GM21360 (cell line): ENCODE data around the gene TENT4A.
A peak's percentile ranks its signal among the peaks of the same experiment; 100 is the strongest.

Experiments
- ATAC-seq: cut with Tn5 transposase; IDR thresholded peaks from one replicate; pipeline ENCODE4 v1.9.1; 2021; ENCODE audit warnings: mild to moderate bottlenecking, moderate library complexity; ENCODE audit not compliant: unreplicated experiment

TENT4A gene

GRCh38 chr5:6700074-6700684 is 13.1 kb upstream of the TENT4A start:
- no peak for ATAC-seq

GRCh38 chr5:6700685-6701355 is 12.4 kb upstream of the TENT4A start:
- ATAC-seq = no peak

- no peak for ATAC-seq
Measured at GRCh38 chr5:6701491-6701890, 11.7 kb upstream of the TENT4A start.

GRCh38 chr5:6702633-6703032 is 10.6 kb upstream of the TENT4A start:
- ATAC-seq = no peak

GRCh38 chr5:6703806-6704205 is 9.4 kb upstream of the TENT4A start:
- no peak for ATAC-seq

- ATAC-seq = no peak
Measured at GRCh38 chr5:6704361-6704851, 8.8 kb upstream of the TENT4A start.

- ATAC-seq = peak; percentile 68
Measured at GRCh38 chr5:6705088-6705487, 8.1 kb upstream of the TENT4A start.

GRCh38 chr5:6705959-6706358 is 7.3 kb upstream of the TENT4A start:
- no peak for ATAC-seq

GRCh38 chr5:6707852-6708251 is 5.4 kb upstream of the TENT4A start:
- ATAC-seq = no peak

- no peak for ATAC-seq
Measured at GRCh38 chr5:6708814-6709213, 4.4 kb upstream of the TENT4A start.

- no peak for ATAC-seq
Measured at GRCh38 chr5:6710070-6710469, 3.2 kb upstream of the TENT4A start.

GRCh38 chr5:6710551-6711318 is 2.5 kb upstream of the TENT4A start:
- ATAC-seq = no peak

GRCh38 chr5:6711409-6712141 is 1.7 kb upstream of the TENT4A start:
- ATAC-seq = no peak

- ATAC-seq = peak; percentile 17
Measured at GRCh38 chr5:6712142-6712576, 1.1 kb upstream of the TENT4A start.

- peak; percentile 57 for ATAC-seq
Measured at GRCh38 chr5:6712577-6713273, 507 bp upstream of the TENT4A start.

- ATAC-seq = no peak
Measured at GRCh38 chr5:6714226-6715041, 1.2 kb downstream of the TENT4A start.

GRCh38 chr5:6715271-6715670 is 2.0 kb downstream of the TENT4A start:
- no peak for ATAC-seq

GRCh38 chr5:6715758-6716628 is 2.8 kb downstream of the TENT4A start:
- ATAC-seq = no peak
